Gastroesophageal sphincter (tissue), 4 donors: Measurements from ENCODE around the gene KCTD1. TPM values are rescaled to one million over a fixed set of nuclear protein-coding genes. Genes with fewer than 3 reads are reported as not detected.
A peak's percentile ranks its signal among the peaks of the same experiment; 100 is the strongest.

Source experiments
- ATAC-seq: fragments of 150-250 bp; one replicate; pipeline ENCODE4 v1.9.1; 2016; ENCODE audit warnings: mild to moderate bottlenecking, moderate library complexity
- H3K27ac ChIP-seq, 4 donors: fragments of 200-600 bp; sonication (generic) in 3 of 4; 1 replicate in 3 of 4; 2 replicates in 1 of 4; pipeline ENCODE4 v1.5.1; 2016 to 2019
- H3K27me3 ChIP-seq: fragments of 200-600 bp; sonication (generic); one replicate; pipeline ENCODE4 v1.5.1; 2019
- H3K36me3 ChIP-seq, 2 donors: fragments of 200-600 bp; sonication (generic); one replicate each; pipeline ENCODE4 v1.5.1; 2019; ENCODE audit warnings: control low read depth in 1 of 2
- H3K4me1 ChIP-seq, 3 donors: fragments of 200-600 bp; sonication (generic); 1 replicate in 2 of 3; 2 replicates in 1 of 3; pipeline ENCODE4 v1.5.1; 2016 to 2019; ENCODE audit warnings: control low read depth in 2 of 3
- H3K4me3 ChIP-seq, 2 donors: fragments of 200-600 bp; sonication (generic); one replicate each; pipeline ENCODE4 v1.5.1; 2019; ENCODE audit warnings: mild to moderate bottlenecking in 1 of 2, moderate library complexity in 1 of 2
- H3K9me3 ChIP-seq, 3 donors: fragments of 200-600 bp; sonication (generic); one replicate each; pipeline ENCODE4 v1.5.1; 2017 to 2019; ENCODE audit warnings: control low read depth in 2 of 3
- CTCF ChIP-seq, 4 experiments: fragments of 200-600 bp in 2 of 4; fragments of 450-650 bp in 2 of 4; sonication (generic) in 1 of 4; IDR thresholded peaks; one replicate each; pipeline ENCODE4 v1.5.1; 2017 to 2019; ENCODE audit warnings: antibody characterized with exemption in 4 of 4, mild to moderate bottlenecking in 2 of 4, moderate library complexity in 2 of 4
- EP300 ChIP-seq: sonication (generic); formaldehyde crosslinking; IDR thresholded peaks from one replicate; pipeline ENCODE4 v1.6.1; 2017; ENCODE audit warnings: antibody characterized with exemption, mild to moderate bottlenecking
- POLR2A ChIP-seq, 2 donors: fragments of 450-650 bp; IDR thresholded peaks; one replicate each; pipeline ENCODE4 v1.6.1; 2017; ENCODE audit warnings: antibody characterized with exemption in 2 of 2, mild to moderate bottlenecking in 2 of 2, moderate library complexity in 1 of 2
- POLR2AphosphoS5 ChIP-seq: sonication (generic); formaldehyde crosslinking; IDR thresholded peaks from one replicate; pipeline ENCODE4 v1.6.1; 2017; ENCODE audit warnings: antibody characterized with exemption
- WGBS, 2 donors: methylation state at CpG; one replicate each; pipeline ENCODE4 v1.1.5; 2018; ENCODE audit warnings: low coverage in 1 of 2; 5-methylcytosine and 5-hydroxymethylcytosine counted together
- total RNA-seq, 4 donors: library from RNA; depleted of rRNA; stranded (reverse); fragments of >200 nt; gene quantifications; one replicate each; pipeline ENCODE4 v1.1.0, GENCODE V29; 2016

The KCTD1 gene
- total RNA-seq, 4 donors from 2014 or later = 13.6 to 17.1 (median 16.6) TPM

- Histone ChIP-seq H3K27ac (no peak overlapping the region), H3K27me3 (no peaks in the 10 kb centered on the region), H3K9me3 (no peaks in the 10 kb centered on the region), H3K4me3 (no peak overlapping the region), H3K36me3 (no peaks in the 10 kb centered on the region), H3K4me1 (peaks cover 0 to 21% (median 0%) of the 10 kb centered on the region in 3 donors)
- 83 to 100% methylated on average over 1 to 2 of the region's 2 CpGs for WGBS, 2 donors
- no peak for ATAC-seq
- no peak for TF ChIP-seq POLR2AphosphoS5
- no peak for TF ChIP-seq POLR2A (IDR thresholded peaks at IDR 0.05)
- TF ChIP-seq EP300 = no peak
- no peak for TF ChIP-seq CTCF (IDR thresholded peaks at IDR 0.05)
These were observed 31.4 kb downstream of the KCTD1 start for GRCh38 chr18:26516964-26517363.

- no peak for ATAC-seq
- WGBS, 2 donors = 87 to 96% methylated on average over 4 to 5 of the region's 9 CpGs
- Histone ChIP-seq H3K36me3 (no peaks in the 10 kb centered on the region), H3K9me3 (no peaks in the 10 kb centered on the region), H3K4me3 (no peak overlapping the region), H3K27ac (no peak overlapping the region), H3K27me3 (no peaks in the 10 kb centered on the region), H3K4me1 (peaks cover 0 to 32% (median 6%) of the 10 kb centered on the region in 3 donors)
- TF ChIP-seq POLR2AphosphoS5 = no peak
- no peak for TF ChIP-seq CTCF (IDR thresholded peaks at IDR 0.05)
- no peak for TF ChIP-seq POLR2A (IDR thresholded peaks at IDR 0.05)
- TF ChIP-seq EP300 = no peak
These were observed 32.5 kb downstream of the KCTD1 start for GRCh38 chr18:26515643-26516487.

GRCh38 chr18:26511339-26512071 lies 36.8 kb downstream of the KCTD1 start:
- peaks cover 0 to 43% (median 8%) of the 10 kb centered on the region in 3 donors for H3K4me1 ChIP-seq
- H3K4me3 ChIP-seq = no peak overlapping the region
- peak overlapping the region in 1 of 4 donors; percentile 17 for H3K27ac ChIP-seq
- TF ChIP-seq EP300 (no peak), POLR2AphosphoS5 (no peak), POLR2A (IDR thresholded peaks at IDR 0.05) (no peak), CTCF (IDR thresholded peaks at IDR 0.05) (no peak)
- H3K36me3 ChIP-seq = no peaks in the 10 kb centered on the region
- no peak for ATAC-seq
- no peaks in the 10 kb centered on the region for H3K27me3 ChIP-seq
- no peaks in the 10 kb centered on the region for H3K9me3 ChIP-seq
- 74 to 82% methylated on average over 7 of the region's 10 CpGs for WGBS, 2 donors

GRCh38 chr18:26510337-26510736 lies 38.0 kb downstream of the KCTD1 start:
- H3K4me3 ChIP-seq = no peak overlapping the region

GRCh38 chr18:26506012-26506411 lies 42.3 kb downstream of the KCTD1 start:
- TF ChIP-seq POLR2A (IDR thresholded peaks at IDR 0.05) (no peak), EP300 (no peak), CTCF (IDR thresholded peaks at IDR 0.05) (no peak), POLR2AphosphoS5 (no peak)
- 100% methylated on average over 3 of the region's 8 CpGs; no CpG with 5 or more reads in 1 of the 2 donors for WGBS, 2 donors
- H3K4me1 ChIP-seq = peaks cover 0 to 13% (median 4%) of the 10 kb centered on the region in 3 donors
- H3K36me3 ChIP-seq = no peaks in the 10 kb centered on the region
- no peak overlapping the region for H3K27ac ChIP-seq
- no peaks in the 10 kb centered on the region for H3K27me3 ChIP-seq
- ATAC-seq = no peak
- no peak overlapping the region for H3K4me3 ChIP-seq
- H3K9me3 ChIP-seq = no peaks in the 10 kb centered on the region

More at GRCh38 chr18:26510337-26510736, 38.0 kb downstream of the KCTD1 start:
- H3K9me3 ChIP-seq = no peaks in the 10 kb centered on the region
- TF ChIP-seq POLR2AphosphoS5 (peak; percentile 16), POLR2A (IDR thresholded peaks at IDR 0.05) (no peak), EP300 (no peak)
- H3K27ac ChIP-seq = peak overlapping the region in 3 of 4 donors; percentile 20 to 57 (median 24)
- peaks cover 0 to 43% (median 8%) of the 10 kb centered on the region in 3 donors for H3K4me1 ChIP-seq
- peak; percentile 79 for ATAC-seq
- H3K36me3 ChIP-seq = no peaks in the 10 kb centered on the region
- no peaks in the 10 kb centered on the region for H3K27me3 ChIP-seq
- 35 to 44% methylated on average over 3 of the region's 3 CpGs for WGBS, 2 donors
